GM12878 (cell line): ENCODE results near the gene MAPKBP1. TPM values are rescaled to one million over a fixed set of nuclear protein-coding genes. Genes with fewer than 3 reads are reported as not detected.
A peak's percentile ranks its signal among the peaks of the same experiment; 100 is the strongest.

Source experiments
- ATAC-seq: fragments of 200-7000 bp; cut with Tn5 transposase; 3 replicates; pipeline ENCODE4 v1.9.1; 2020; ENCODE audit warnings: mild to moderate bottlenecking, moderate library complexity
- BruUV-seq: library from RNA; stranded (reverse); fragments of 400-500 nt; replicated peaks from 2 replicates; lab custom pipeline; 2021; lab: Mats Ljungman, UMichigan
- CTCF ChIA-PET: fragments of 300-600 bp; sonication (Branson Sonifier 250); formaldehyde crosslinking; extraction: SDS; loops from one replicate; lab custom pipeline; 2021; ENCODE audit warnings: inconsistent platforms; lab: Yijun Ruan, JAX
- POLR2A ChIA-PET: fragments of 350-600 bp; formaldehyde crosslinking; extraction: SDS; loops from one replicate; lab custom pipeline; 2021; ENCODE audit warnings: inconsistent platforms; lab: Charles Lee
- RAD21 ChIA-PET: fragments of 300-600 bp; sonication (Branson Sonifier 250); formaldehyde crosslinking; loops from one replicate; lab custom pipeline; 2023; ENCODE audit warnings: antibody characterized with exemption; ENCODE audit not compliant: unreplicated experiment; lab: Charles Lee
- SMC1A ChIA-PET: fragments of 300-600 bp; sonication (Branson Sonifier 250); formaldehyde crosslinking; loops from one replicate; lab custom pipeline; 2023; ENCODE audit not compliant: unreplicated experiment, uncharacterized antibody; lab: Charles Lee
- DNase-seq: peaks from one replicate; pipeline ENCODE4 v3.0.0-alpha.2; 2011; ENCODE audit warnings: low read depth, low spot score
- FAIRE-seq: peaks from 3 replicates; lab custom pipeline; 2011; peaks lifted over from hg19 to GRCh38; lab: Jason Lieb, UNC
- H2AFZ ChIP-seq: 2 replicates; pipeline ENCODE4 v1.6.0; 2011; ENCODE audit warnings: low read depth, low read length, control low read depth; ENCODE audit not compliant: control insufficient read depth
- H3K27ac ChIP-seq: 2 replicates; pipeline ENCODE4 v1.5.1; 2011; ENCODE audit warnings: control low read depth; ENCODE audit not compliant: control insufficient read depth, insufficient read depth
- H3K27me3 ChIP-seq, 2 experiments: replicated peaks in 1 of 2; 2 replicates each; pipeline versions ENCODE4 v1.6.0 to v1.6.1; 2011; ENCODE audit warnings: low read length in 1 of 2; ENCODE audit not compliant: control insufficient read depth in 2 of 2, insufficient read depth in 2 of 2
- H3K36me3 ChIP-seq, 2 experiments: 2 replicates each; pipeline ENCODE4 v1.5.1; 2011; ENCODE audit warnings: low read length in 1 of 2; ENCODE audit not compliant: control insufficient read depth in 2 of 2, insufficient read depth in 2 of 2
- H3K4me1 ChIP-seq: 2 replicates; pipeline ENCODE4 v1.6.1; 2011; ENCODE audit warnings: mild to moderate bottlenecking, low read length, moderate library complexity, mixed read lengths; ENCODE audit not compliant: control insufficient read depth, insufficient read depth
- H3K4me2 ChIP-seq: 2 replicates; pipeline ENCODE4 v1.6.0; 2011; ENCODE audit warnings: control low read depth; ENCODE audit not compliant: control insufficient read depth, insufficient read depth
- H3K4me3 ChIP-seq: fragments of 200-600 bp; sonication (generic); 2 replicates; pipeline ENCODE4 v1.5.1; 2016
- H3K79me2 ChIP-seq: 2 replicates; pipeline ENCODE4 v1.6.0; 2011; ENCODE audit warnings: low read length; ENCODE audit not compliant: control insufficient read depth, insufficient read depth
- H3K9ac ChIP-seq: 2 replicates; pipeline ENCODE4 v1.8.0; 2011; ENCODE audit warnings: low read length, control low read depth, mixed read lengths; ENCODE audit not compliant: control insufficient read depth, insufficient read depth
- H3K9me3 ChIP-seq: replicated peaks from 3 replicates; pipeline ENCODE4 v1.5.1; 2011; ENCODE audit warnings: mild to moderate bottlenecking, low read length; ENCODE audit not compliant: control insufficient read depth, insufficient read depth
- H4K20me1 ChIP-seq: 2 replicates; pipeline ENCODE4 v1.6.0; 2011; ENCODE audit not compliant: control insufficient read depth, insufficient read depth
- ATF7 ChIP-seq: fragments of 450-650 bp; IDR thresholded peaks from 2 replicates; pipeline ENCODE4 v1.6.1; 2016; ENCODE audit warnings: low read depth, mild to moderate bottlenecking
- BMI1 ChIP-seq: fragments of 450-650 bp; IDR thresholded peaks from 2 replicates; pipeline ENCODE4 v1.6.1; 2016; ENCODE audit warnings: mild to moderate bottlenecking, moderate library complexity, borderline replicate concordance
- EP300 ChIP-seq, 2 experiments: fragments of 150-350 bp in 1 of 2; IDR thresholded peaks; 2 replicates each; pipeline ENCODE4 v1.6.1; 2011 to 2012; ENCODE audit warnings: low read depth in 2 of 2, low read length in 2 of 2, borderline replicate concordance in 1 of 2, improper control_type of control experiment in 1 of 2, inconsistent platforms in 1 of 2; ENCODE audit not compliant: control insufficient read depth in 1 of 2
- FOXM1 ChIP-seq: IDR thresholded peaks from 2 replicates; pipeline ENCODE4 v1.6.1; 2012; ENCODE audit warnings: low read depth, mild to moderate bottlenecking, inconsistent platforms, low read length, moderate library complexity
- HDAC2 ChIP-seq: fragments of 200-600 bp; sonication (generic); IDR thresholded peaks from 2 replicates; pipeline ENCODE4 v1.6.1; 2017
- NFIC ChIP-seq: IDR thresholded peaks from 2 replicates; pipeline ENCODE4 v1.6.1; 2012; ENCODE audit warnings: low read depth, mild to moderate bottlenecking, inconsistent platforms, low read length, moderate library complexity
- NR2C2 ChIP-seq: IDR thresholded peaks from 2 replicates; pipeline ENCODE4 v1.6.1; 2011; ENCODE audit warnings: borderline replicate concordance, low read depth; ENCODE audit not compliant: control insufficient read depth, insufficient read length
- RAD21 ChIP-seq: IDR thresholded peaks from 2 replicates; pipeline ENCODE4 v1.6.1; 2011; ENCODE audit warnings: mild to moderate bottlenecking, low read depth, low read length, moderate library complexity; ENCODE audit not compliant: insufficient read depth
- SP1 ChIP-seq: IDR thresholded peaks from one replicate; pipeline ENCODE4 v1.6.1; 2011; ENCODE audit warnings: low read depth, low read length
- SREBF1 ChIP-seq: IDR thresholded peaks from 2 replicates; pipeline ENCODE4 v1.6.1; 2012; ENCODE audit warnings: mild to moderate bottlenecking, low read length
- SUZ12 ChIP-seq: fragments of 200-600 bp; sonication (generic); IDR thresholded peaks from one replicate; pipeline ENCODE4 v1.6.1; 2018; ENCODE audit warnings: antibody characterized with exemption, mild to moderate bottlenecking; ENCODE audit not compliant: unreplicated experiment
- TCF7 ChIP-seq: IDR thresholded peaks from 2 replicates; pipeline ENCODE4 v1.6.1; 2014; ENCODE audit warnings: antibody characterized with exemption, borderline replicate concordance
- ZNF24 ChIP-seq: fragments of 450-650 bp; IDR thresholded peaks from 2 replicates; pipeline ENCODE4 v1.6.1; 2017; ENCODE audit warnings: antibody characterized with exemption, mild to moderate bottlenecking
- WGBS: methylation state at CpG from one replicate; pipeline ENCODE4 v1.1.6; 2016; ENCODE audit warnings: low lambda C conversion rate; ENCODE audit not compliant: insufficient replicate concordance, insufficient coverage; ENCODE audit errors: missing lambda C conversion rate; 5-methylcytosine and 5-hydroxymethylcytosine counted together
- in situ Hi-C: fragments of 300-500 bp; cut with MboI; formaldehyde crosslinking; loops from 9 replicates; pipeline ENCODE4 v1.14.3; 2018; ENCODE audit warnings: mixed read lengths
- intact Hi-C: fragments of 100-400 bp; cut with micrococcal nuclease; formaldehyde crosslinking; loops from one replicate; pipeline ENCODE4 v1.14.2; 2022; ENCODE audit not compliant: unreplicated experiment
- polyA plus RNA-seq, 11 experiments: library from polyadenylated mRNA; depleted of rRNA in 4 of 11; unstranded in 6 of 11; stranded (reverse) in 5 of 11; fragments of >200 nt; fragmentation: Nextera tagmentation in 4 of 11; fragmentation: Illumina TruSeq in 1 of 11; extraction: Ambion mirVana in 4 of 11; extraction: Trizol in 1 of 11; gene quantifications; 1 replicate in 1 of 11; 2 replicates in 10 of 11; pipeline versions ENCODE4 v1.2.1 to v1.2.3, GENCODE V29; 2011 to 2016; ENCODE audit warnings: inconsistent platforms in 2 of 11, missing spikeins in 2 of 11, low read depth in 1 of 11
- total RNA-seq, 4 experiments: library from RNA; depleted of rRNA in 3 of 4; stranded (reverse); fragments of >200 nt in 3 of 4; fragmentation: Illumina TruSeq in 1 of 4; extraction: Trizol in 1 of 4; gene quantifications; 2 replicates each; pipeline versions ENCODE4 v1.2.1 to v1.2.3, GENCODE V29; 2013 to 2021
- TF ChIP-seq, protein P1 (sequence below): IDR thresholded peaks from 2 replicates; pipeline ENCODE4 v1.6.1; 2011; ENCODE audit warnings: borderline replicate concordance, low read depth, mild to moderate bottlenecking, moderate library complexity, mixed read lengths, low read length; ENCODE audit not compliant: insufficient read depth; ENCODE audit errors: extremely low read length
- TF ChIP-seq, protein P2 (sequence below): IDR thresholded peaks from 2 replicates; pipeline ENCODE4 v1.6.1; 2012; ENCODE audit warnings: low read depth, low read length, improper control_type of control experiment
- TF ChIP-seq, protein P3 (sequence below): fragments of 450-650 bp; IDR thresholded peaks from 2 replicates; pipeline ENCODE4 v1.6.1; 2016; ENCODE audit warnings: mild to moderate bottlenecking

Gene MAPKBP1
- total and polyA plus RNA-seq, 10 of the 15 experiments (the other 5 are each of a cell fraction or from before 2014, with no cell fraction given) = 0.44 to 19.0 (median 7.3) TPM

DNA sequence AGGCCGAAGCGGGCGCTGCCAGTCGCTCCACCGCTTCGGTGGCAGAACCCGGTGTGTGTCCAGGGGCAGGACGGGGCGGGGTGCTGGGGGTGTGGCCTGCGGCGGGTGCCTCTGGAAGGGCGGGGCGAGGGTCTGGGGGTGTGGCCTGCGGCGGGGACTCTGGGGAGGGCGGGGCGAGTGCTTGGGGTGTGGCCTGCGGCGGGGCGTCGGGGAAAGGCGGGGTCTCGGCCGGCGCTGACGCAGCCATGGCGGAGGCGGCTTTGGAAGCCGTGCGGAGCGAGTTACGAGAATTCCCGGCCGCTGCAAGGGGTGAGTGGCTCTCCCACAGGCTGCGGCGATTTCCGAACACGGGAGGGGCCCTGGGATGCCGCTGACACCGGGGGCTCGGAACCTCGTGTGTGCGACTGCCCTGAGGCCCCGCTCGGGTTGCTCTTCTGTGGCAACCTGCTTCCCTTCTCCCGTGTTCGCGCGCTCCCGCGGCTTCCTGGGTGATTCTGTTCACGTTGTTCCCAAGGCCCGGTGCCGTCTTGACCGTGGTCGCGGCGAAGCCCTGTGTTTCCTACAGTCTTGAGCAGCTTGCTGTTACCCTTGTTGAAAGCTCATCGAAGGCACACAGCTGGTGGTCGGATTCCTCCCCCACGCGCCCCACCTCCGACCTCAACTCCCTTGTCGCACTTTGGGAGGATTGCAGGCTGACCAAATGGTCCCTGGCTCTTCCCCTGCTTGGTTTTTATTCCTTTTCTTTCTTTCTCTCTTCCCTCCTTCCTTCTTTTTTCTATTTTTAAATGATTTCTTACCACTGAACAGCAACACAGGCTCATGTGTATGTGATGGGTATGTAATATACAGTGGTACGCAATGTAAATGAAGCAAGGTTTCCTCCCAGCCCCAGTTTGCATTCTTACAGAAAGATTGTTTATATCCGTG is 53.9 kb downstream of the MAPKBP1 start, which contains the start of gene JMJD7:
Gene JMJD7 (plus strand): TSS at position 213 of the 927 bp plus-strand sequence. CDS start 33 bp downstream, at position 246.
- RAD21 ChIA-PET = interaction anchor here (1.1 kb wide), 1 partner anchor 55 kb away, joined by 3 read pairs; no protein-coding TSS in a partner anchor
- POLR2A ChIA-PET = interaction anchor here (1.3 kb wide), 1 partner anchor 96 kb away, joined by 3 read pairs; no protein-coding TSS in a partner anchor
- peaks cover 3 to 6% of the 10 kb centered on the region in 2 experiments; a peak in 3 of 4 replicates for H3K36me3 ChIP-seq
- BruUV-seq = TSS peak; percentile 63
- H3K9me3 ChIP-seq = no peaks in the 10 kb centered on the region
- ATAC-seq (peak; percentile 96), DNase-seq (peak; percentile 44), FAIRE-seq (no peak)
- peak within 1 kb of the TSS; percentile 85 for H3K4me3 ChIP-seq
- no peaks in the 10 kb centered on the region for H3K79me2 ChIP-seq
- peak within 1 kb of the TSS; percentile 85 for H3K4me2 ChIP-seq
- intact Hi-C loops = loop anchor here (5.0 kb wide), 2 partner anchors 74 to 144 kb away; partner anchors contain the start of gene EHD4
- CTCF ChIA-PET = interaction anchor here (2.5 kb wide), 1 partner anchor 54 kb away, joined by 12 read pairs; the partner anchor contains the start of gene MAPKBP1
- H3K27ac ChIP-seq = 0 out of 2 replicates have a peak within 1 kb of the TSS, but pooled peaks have one; percentile 10
- H3K27me3 ChIP-seq = no peaks in the 10 kb centered on the region
- in situ Hi-C loops = no loop called here
- H2AFZ ChIP-seq = peak within 1 kb of the TSS; percentile 61
- peak within 1 kb of the TSS; percentile 63 for H3K9ac ChIP-seq
- SMC1A ChIA-PET = interaction anchor here (0.9 to 3.0 kb wide), 5 partner anchors 10 to 145 kb away, joined by 3 to 7 read pairs (median 3); partner anchors contain the start of gene MAPKBP1
- H3K4me1 ChIP-seq = no peaks in the 10 kb centered on the region
- no peaks in the 10 kb centered on the region; the same call in 1 of the 2 replicates for H4K20me1 ChIP-seq
- WGBS = under 1% methylated on average over 40 of the region's 66 CpGs
- TF ChIP-seq FOXM1 (no peak), SREBF1 (no peak), HDAC2 (no peak), ZNF24 (no peak), BMI1 (no peak), NFIC (no peak), NR2C2 (no peak), TCF7 (no peak), SP1 (peak; percentile 8), ATF7 (no peak), EP300 (IDR thresholded peaks at IDR 0.05; ENCODE audit: borderline replicate concordance in 1 of 2, control insufficient read depth in 1 of 2, low read depth in 2 of 2, low read length in 2 of 2) (no peak), SUZ12 (no peak), RAD21 (no peak)
- TF ChIP-seq, protein P1, sequence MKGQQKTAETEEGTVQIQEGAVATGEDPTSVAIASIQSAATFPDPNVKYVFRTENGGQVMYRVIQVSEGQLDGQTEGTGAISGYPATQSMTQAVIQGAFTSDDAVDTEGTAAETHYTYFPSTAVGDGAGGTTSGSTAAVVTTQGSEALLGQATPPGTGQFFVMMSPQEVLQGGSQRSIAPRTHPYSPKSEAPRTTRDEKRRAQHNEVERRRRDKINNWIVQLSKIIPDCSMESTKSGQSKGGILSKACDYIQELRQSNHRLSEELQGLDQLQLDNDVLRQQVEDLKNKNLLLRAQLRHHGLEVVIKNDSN = no peak
- TF ChIP-seq, protein P2, sequence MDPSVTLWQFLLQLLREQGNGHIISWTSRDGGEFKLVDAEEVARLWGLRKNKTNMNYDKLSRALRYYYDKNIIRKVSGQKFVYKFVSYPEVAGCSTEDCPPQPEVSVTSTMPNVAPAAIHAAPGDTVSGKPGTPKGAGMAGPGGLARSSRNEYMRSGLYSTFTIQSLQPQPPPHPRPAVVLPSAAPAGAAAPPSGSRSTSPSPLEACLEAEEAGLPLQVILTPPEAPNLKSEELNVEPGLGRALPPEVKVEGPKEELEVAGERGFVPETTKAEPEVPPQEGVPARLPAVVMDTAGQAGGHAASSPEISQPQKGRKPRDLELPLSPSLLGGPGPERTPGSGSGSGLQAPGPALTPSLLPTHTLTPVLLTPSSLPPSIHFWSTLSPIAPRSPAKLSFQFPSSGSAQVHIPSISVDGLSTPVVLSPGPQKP = no peak
- TF ChIP-seq, protein P3, sequence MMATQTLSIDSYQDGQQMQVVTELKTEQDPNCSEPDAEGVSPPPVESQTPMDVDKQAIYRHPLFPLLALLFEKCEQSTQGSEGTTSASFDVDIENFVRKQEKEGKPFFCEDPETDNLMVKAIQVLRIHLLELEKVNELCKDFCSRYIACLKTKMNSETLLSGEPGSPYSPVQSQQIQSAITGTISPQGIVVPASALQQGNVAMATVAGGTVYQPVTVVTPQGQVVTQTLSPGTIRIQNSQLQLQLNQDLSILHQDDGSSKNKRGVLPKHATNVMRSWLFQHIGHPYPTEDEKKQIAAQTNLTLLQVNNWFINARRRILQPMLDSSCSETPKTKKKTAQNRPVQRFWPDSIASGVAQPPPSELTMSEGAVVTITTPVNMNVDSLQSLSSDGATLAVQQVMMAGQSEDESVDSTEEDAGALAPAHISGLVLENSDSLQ = no peak
